Stimulated activated CD4-positive, alpha-beta T cell treated with anti-CD3 and anti-CD28 coated beads, Interleukin-12 subunit alpha, Interleukin-12 subunit beta, amount 100 ng/mL, for 48 hours (primary cell): Measurements from ENCODE around the gene PLEKHA5.
"Not testable (repeated sequence)": the region's sequence is repeated elsewhere in the genome, so short reads cannot be mapped to it uniquely, and the experiment has no call there.

Experiments
- DNase-seq, 3 donors: peaks; one replicate each; pipeline ENCODE4 v3.0.0-alpha.2; 2020; ENCODE audit warnings: low read depth in 2 of 3, low spot score in 1 of 3

PLEKHA5 gene

GRCh38 chr12:19402211-19402610 lies 272.7 kb downstream of the PLEKHA5 start:
- no peak for DNase-seq

GRCh38 chr12:19402743-19403431 lies 273.4 kb downstream of the PLEKHA5 start:
- DNase-seq, result no peak

- DNase-seq, result no peak
These were observed 274.8 kb downstream of the PLEKHA5 start for GRCh38 chr12:19404242-19404880.

- no peak for DNase-seq
These were observed 279.8 kb downstream of the PLEKHA5 start for GRCh38 chr12:19409376-19409775.

- DNase-seq, result no peak
These were observed 280.7 kb downstream of the PLEKHA5 start for GRCh38 chr12:19410211-19410610.

GRCh38 chr12:19410629-19411185 lies 281.2 kb downstream of the PLEKHA5 start:
- DNase-seq, result no peak

GRCh38 chr12:19411234-19412204 lies 282.0 kb downstream of the PLEKHA5 start:
- DNase-seq, result no peak

- no peak for DNase-seq
These were observed 283.3 kb downstream of the PLEKHA5 start for GRCh38 chr12:19412844-19413243.

- DNase-seq, result not testable (repeated sequence)
These were observed 284.0 kb downstream of the PLEKHA5 start for GRCh38 chr12:19413582-19413981.

- DNase-seq, result no peak
These were observed 286.0 kb downstream of the PLEKHA5 start for GRCh38 chr12:19415563-19415962.

GRCh38 chr12:19419086-19419485 lies 289.6 kb downstream of the PLEKHA5 start:
- no peak for DNase-seq

GRCh38 chr12:19421503-19422282 lies 292.2 kb downstream of the PLEKHA5 start:
- DNase-seq, result no peak

GRCh38 chr12:19423166-19423930 lies 293.8 kb downstream of the PLEKHA5 start:
- no peak for DNase-seq
